Muscle layer of colon (tissue), 2 donors: Measurements from ENCODE around the gene PSTPIP2.

ENCODE experiments used
- H3K27ac ChIP-seq: one replicate; pipeline ENCODE4 v1.7.0; 2013; ENCODE audit warnings: low read depth, mild to moderate bottlenecking, low read length, moderate library complexity
- H3K27me3 ChIP-seq, 2 donors: one replicate each; pipeline ENCODE4 v1.7.0; 2013; ENCODE audit warnings: low read length in 2 of 2, mild to moderate bottlenecking in 2 of 2; ENCODE audit not compliant: insufficient read depth in 2 of 2, control insufficient read depth in 1 of 2
- H3K36me3 ChIP-seq: one replicate; pipeline ENCODE4 v1.7.0; 2013; ENCODE audit warnings: mild to moderate bottlenecking, low read length; ENCODE audit not compliant: insufficient read depth
- H3K4me1 ChIP-seq: one replicate; pipeline ENCODE4 v1.7.0; 2013; ENCODE audit warnings: mild to moderate bottlenecking, low read length; ENCODE audit not compliant: insufficient read depth
- H3K4me3 ChIP-seq, 2 donors: one replicate each; pipeline ENCODE4 v1.7.0; 2013; ENCODE audit warnings: low read length in 2 of 2, low read depth in 1 of 2, mild to moderate bottlenecking in 1 of 2, moderate library complexity in 1 of 2
- H3K9ac ChIP-seq: one replicate; pipeline ENCODE4 v1.7.0; 2013; ENCODE audit warnings: low read length
- H3K9me3 ChIP-seq: one replicate; pipeline ENCODE4 v1.7.0; 2013; ENCODE audit warnings: mild to moderate bottlenecking, low read length
- donor health status: abdominal sarcoma.
- donor health status: Adenocarcinoma of cecum.

Gene PSTPIP2

GRCh38 chr18:45945669-45946068 is 126.4 kb downstream of the PSTPIP2 start:
- Histone ChIP-seq H3K4me1 (no peaks in the 10 kb centered on the region), H3K9me3 (no peaks in the 10 kb centered on the region), H3K27ac (no peak overlapping the region), H3K27me3 (no peaks in the 10 kb centered on the region), H3K36me3 (peaks cover 89% of the 10 kb centered on the region), H3K9ac (no peak overlapping the region), H3K4me3 (no peak overlapping the region)

- Histone ChIP-seq H3K36me3 (peaks cover 74% of the 10 kb centered on the region), H3K4me1 (no peaks in the 10 kb centered on the region), H3K9me3 (no peaks in the 10 kb centered on the region), H3K27ac (no peak overlapping the region), H3K27me3 (no peaks in the 10 kb centered on the region), H3K4me3 (no peak overlapping the region), H3K9ac (no peak overlapping the region)
These were observed 131.3 kb downstream of the PSTPIP2 start for GRCh38 chr18:45940724-45941123.

DNA sequence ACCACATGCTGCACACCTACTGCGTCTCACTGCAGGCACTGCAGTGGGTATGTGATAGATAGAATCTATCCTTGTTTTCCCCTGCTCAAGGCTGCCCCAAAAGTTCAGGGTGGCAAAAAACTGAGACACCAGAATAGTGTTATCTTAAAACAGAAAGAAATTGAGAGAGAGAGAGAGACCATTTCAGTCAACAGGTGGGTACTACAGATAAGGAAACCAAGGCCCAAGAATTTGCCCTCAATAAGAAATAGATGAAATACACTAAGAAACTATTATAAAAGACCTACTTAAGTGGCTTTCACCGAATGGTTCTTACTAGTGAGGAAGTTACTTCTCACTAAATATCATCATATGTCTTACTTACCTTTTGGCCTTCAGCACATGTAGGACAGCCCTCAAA is 132.8 kb downstream of the PSTPIP2 start:
- no peaks in the 10 kb centered on the region for H3K27me3 ChIP-seq
- no peaks in the 10 kb centered on the region for H3K4me1 ChIP-seq
- no peak overlapping the region for H3K4me3 ChIP-seq
- no peak overlapping the region for H3K27ac ChIP-seq
- no peak overlapping the region for H3K9ac ChIP-seq
- H3K9me3 ChIP-seq: no peaks in the 10 kb centered on the region
- H3K36me3 ChIP-seq: peaks cover 67% of the 10 kb centered on the region

GRCh38 chr18:45938488-45938935 is 133.5 kb downstream of the PSTPIP2 start:
- no peaks in the 10 kb centered on the region for H3K27me3 ChIP-seq
- no peak overlapping the region for H3K27ac ChIP-seq
- H3K9me3 ChIP-seq: no peaks in the 10 kb centered on the region
- H3K36me3 ChIP-seq: peaks cover 60% of the 10 kb centered on the region
- no peak overlapping the region for H3K4me3 ChIP-seq
- no peaks in the 10 kb centered on the region for H3K4me1 ChIP-seq
- no peak overlapping the region for H3K9ac ChIP-seq

GRCh38 chr18:45935591-45936335 is 136.3 kb downstream of the PSTPIP2 start:
- H3K27me3 ChIP-seq: no peaks in the 10 kb centered on the region
- H3K9ac ChIP-seq: no peak overlapping the region
- H3K4me1 ChIP-seq: no peaks in the 10 kb centered on the region
- H3K36me3 ChIP-seq: peaks cover 41% of the 10 kb centered on the region
- H3K4me3 ChIP-seq: no peak overlapping the region
- no peaks in the 10 kb centered on the region for H3K9me3 ChIP-seq
- H3K27ac ChIP-seq: no peak overlapping the region
